ENCODE results near the gene CNTFR.

CNTFR gene

GRCh38 chr9:34546834-34547827 lies 42.4 kb downstream of the CNTFR start:
- no peaks in the 10 kb centered on the region for H3K36me3 ChIP-seq (replicated peaks)
- in situ Hi-C loops (cut with HindIII; ENCODE audit: low pct_ligation_motif_present, low sequenced_read_pairs) = no loop called here
- H3K27ac ChIP-seq = no peak overlapping the region
- H3K4me3 ChIP-seq (ENCODE audit: low read depth, low read length) = no peak overlapping the region
- peak; percentile 87 for TF ChIP-seq CTCF (IDR thresholded peaks at IDR 0.05; ENCODE audit: low read depth, low read length, missing control alignments)
- peak; percentile 75 for DNase-seq
- peaks cover 6% of the 10 kb centered on the region for H3K27me3 ChIP-seq (replicated peaks)

GRCh38 chr9:34546102-34546833 lies 43.3 kb downstream of the CNTFR start:
- Histone ChIP-seq H3K27ac (no peak overlapping the region), H3K36me3 (replicated peaks) (no peaks in the 10 kb centered on the region), H3K27me3 (replicated peaks) (peaks cover 6% of the 10 kb centered on the region), H3K4me3 (ENCODE audit: low read depth, low read length) (no peak overlapping the region)
- in situ Hi-C loops (cut with HindIII; ENCODE audit: low pct_ligation_motif_present, low sequenced_read_pairs) = no loop called here
- no peak for TF ChIP-seq CTCF (IDR thresholded peaks at IDR 0.05; ENCODE audit: low read depth, low read length, missing control alignments)
- no peak for DNase-seq

GRCh38 chr9:34545497-34545896 lies 44.0 kb downstream of the CNTFR start:
- in situ Hi-C loops (cut with HindIII; ENCODE audit: low pct_ligation_motif_present, low sequenced_read_pairs) = no loop called here
- no peak overlapping the region for H3K4me3 ChIP-seq (ENCODE audit: low read depth, low read length)
- DNase-seq = no peak
- H3K27me3 ChIP-seq (replicated peaks) = peaks cover 6% of the 10 kb centered on the region
- H3K27ac ChIP-seq = no peak overlapping the region
- H3K36me3 ChIP-seq (replicated peaks) = no peaks in the 10 kb centered on the region
- TF ChIP-seq CTCF (IDR thresholded peaks at IDR 0.05; ENCODE audit: low read depth, low read length, missing control alignments) = no peak

GRCh38 chr9:34544035-34544434 lies 45.5 kb downstream of the CNTFR start:
- Histone ChIP-seq H3K4me3 (ENCODE audit: low read depth, low read length) (no peak overlapping the region), H3K36me3 (replicated peaks) (no peaks in the 10 kb centered on the region), H3K27ac (no peak overlapping the region), H3K27me3 (replicated peaks) (peaks cover 6% of the 10 kb centered on the region)
- no peak for TF ChIP-seq CTCF (IDR thresholded peaks at IDR 0.05; ENCODE audit: low read depth, low read length, missing control alignments)
- in situ Hi-C loops (cut with HindIII; ENCODE audit: low pct_ligation_motif_present, low sequenced_read_pairs) = no loop called here
- DNase-seq = no peak

- no peak for TF ChIP-seq CTCF (IDR thresholded peaks at IDR 0.05; ENCODE audit: low read depth, low read length, missing control alignments)
Observed at GRCh38 chr9:34541540-34541939, 48.0 kb downstream of the CNTFR start.

More at GRCh38 chr9:34541540-34541939, 48.0 kb downstream of the CNTFR start:
- H3K36me3 ChIP-seq (replicated peaks) = no peaks in the 10 kb centered on the region
- in situ Hi-C loops (cut with HindIII; ENCODE audit: low pct_ligation_motif_present, low sequenced_read_pairs) = no loop called here
- no peak overlapping the region for H3K27ac ChIP-seq
- DNase-seq = no peak
- no peak overlapping the region for H3K4me3 ChIP-seq (ENCODE audit: low read depth, low read length)
- peaks cover 6% of the 10 kb centered on the region for H3K27me3 ChIP-seq (replicated peaks)
